GM18517 (cell line): ENCODE measurements around the gene ADAM8.

Source experiments
- ATAC-seq: cut with Tn5 transposase; IDR thresholded peaks from one replicate; pipeline ENCODE4 v1.9.1; 2021; ENCODE audit warnings: mild to moderate bottlenecking, moderate library complexity; ENCODE audit not compliant: unreplicated experiment

The ADAM8 gene

DNA sequence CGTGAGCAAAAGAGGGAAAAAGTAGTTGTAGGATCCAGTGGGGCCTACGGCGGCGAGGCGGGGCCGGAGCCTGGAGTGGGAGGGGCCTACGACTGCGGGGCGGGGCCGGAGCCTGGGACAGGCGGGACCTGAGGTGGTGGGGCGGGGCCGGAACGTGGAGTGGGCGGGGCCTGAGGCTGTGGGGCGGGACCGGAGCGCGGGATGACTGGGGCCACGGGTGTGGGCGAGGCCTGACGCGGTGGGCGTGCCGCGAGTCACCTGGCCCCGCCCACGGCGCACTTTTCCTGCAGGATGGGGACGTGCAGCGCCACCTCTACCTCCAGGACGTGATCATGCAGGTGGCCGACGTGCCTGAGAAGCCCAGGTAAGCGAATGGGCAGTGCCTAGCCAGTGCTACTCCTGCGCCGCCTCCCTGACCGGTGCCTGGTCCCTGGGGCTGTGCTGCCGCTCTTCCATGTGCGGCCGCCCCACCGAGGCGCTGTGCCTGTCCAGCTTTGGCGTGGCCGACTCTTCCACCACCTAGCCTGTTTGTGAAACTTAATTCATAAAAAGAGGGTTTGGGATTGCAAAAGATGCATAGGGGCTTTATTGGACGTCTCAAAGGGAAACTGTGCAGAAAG is 32.5 kb upstream of the ADAM8 start:
- peak; percentile 83 for ATAC-seq

DNA sequence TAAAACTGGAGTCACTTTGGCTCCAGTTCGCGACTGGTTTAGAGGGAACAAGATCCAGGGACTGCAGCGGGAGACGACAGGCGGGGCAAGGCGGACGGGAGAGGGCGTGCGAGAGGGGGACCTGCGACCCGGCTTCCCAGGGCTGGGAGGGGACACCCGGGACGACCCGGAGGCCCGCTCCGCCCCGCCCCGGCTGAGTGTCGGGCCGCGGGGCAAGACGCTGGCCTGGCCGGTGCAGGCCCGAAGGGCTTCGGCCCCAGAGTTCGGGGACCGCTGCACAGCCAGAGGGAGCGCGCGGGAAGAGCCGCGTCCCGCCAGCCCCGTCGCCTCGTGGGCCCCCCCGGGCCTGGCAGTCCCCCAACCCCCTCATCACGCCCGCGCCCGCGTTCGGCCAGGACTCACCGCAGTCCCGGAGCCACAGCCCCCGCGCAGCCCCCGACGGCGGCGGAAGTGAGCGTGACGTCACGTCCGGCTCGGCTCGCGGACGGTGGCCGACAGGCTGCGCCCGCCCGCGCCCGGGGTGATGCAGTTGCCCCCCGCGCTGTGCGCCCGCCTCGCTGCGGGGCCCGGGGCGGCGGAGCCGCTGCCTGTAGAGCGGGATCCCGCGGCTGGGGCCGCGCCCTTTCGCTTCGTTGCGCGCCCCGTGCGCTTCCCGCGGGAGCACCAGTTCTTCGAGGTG is 31.9 kb upstream of the ADAM8 start, which contains the start of the genes TUBGCP2 and ZNF511:
TUBGCP2 (minus strand) TSS at position 452 of the 679 bp plus-strand sequence. CDS start 5,931 bp downstream, outside the sequence.
ZNF511 (plus strand) TSS at position 494 of the 679 bp plus-strand sequence; CDS start at position 524, 30 bp downstream.
- peak; percentile 81 for ATAC-seq

DNA sequence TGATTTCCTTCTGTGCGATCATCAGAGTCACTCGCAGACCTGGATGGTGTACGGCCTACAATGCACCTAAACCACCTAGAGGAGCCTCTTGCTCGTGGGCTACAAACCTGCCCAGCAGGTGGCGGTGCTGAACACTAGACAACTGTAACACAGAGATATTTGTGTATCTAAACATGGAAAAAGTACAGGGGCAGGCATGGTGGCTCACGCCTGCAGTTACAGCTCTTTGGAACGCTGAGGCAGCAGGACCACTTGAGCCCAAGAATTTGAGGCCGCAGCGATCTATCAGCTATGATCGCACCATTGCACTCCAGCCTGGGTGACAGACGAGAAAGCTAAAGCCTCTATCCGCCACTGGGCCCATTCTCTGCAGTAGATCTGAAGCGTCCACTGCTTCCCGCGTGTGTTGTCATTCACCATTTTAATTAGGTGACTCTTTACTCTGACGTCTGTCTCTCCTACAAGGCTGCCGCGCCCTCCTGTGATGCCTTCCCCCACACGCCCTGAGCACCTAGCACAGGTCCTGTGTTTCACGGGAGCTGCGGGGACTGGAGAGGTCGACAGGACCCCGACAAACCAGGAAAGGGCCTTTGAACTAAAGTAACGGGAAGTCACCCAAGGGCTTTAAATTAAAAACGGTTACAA is 31.2 kb upstream of the ADAM8 start:
- ATAC-seq: peak; percentile 39

DNA sequence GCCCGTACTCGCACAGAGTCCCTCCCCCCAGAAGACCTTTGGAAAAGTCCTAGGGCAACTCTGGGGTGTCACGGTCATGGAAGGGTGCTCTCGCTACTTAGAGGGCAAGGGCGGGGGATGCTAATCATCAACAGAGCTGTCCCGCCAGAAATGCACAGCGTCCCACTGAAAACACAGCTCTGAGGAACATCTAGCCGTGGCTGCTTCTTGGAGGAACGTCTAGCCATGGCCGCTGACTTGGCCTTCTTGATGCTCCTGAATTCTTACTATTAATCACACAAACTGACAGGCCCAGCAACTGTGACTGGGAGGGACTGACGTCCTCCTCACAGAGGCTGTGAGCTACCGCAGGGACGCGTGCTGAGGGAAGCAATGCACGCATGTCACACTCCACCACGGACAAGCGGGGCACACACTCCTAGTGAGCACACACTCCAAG is 30.3 kb upstream of the ADAM8 start:
- no peak for ATAC-seq

DNA sequence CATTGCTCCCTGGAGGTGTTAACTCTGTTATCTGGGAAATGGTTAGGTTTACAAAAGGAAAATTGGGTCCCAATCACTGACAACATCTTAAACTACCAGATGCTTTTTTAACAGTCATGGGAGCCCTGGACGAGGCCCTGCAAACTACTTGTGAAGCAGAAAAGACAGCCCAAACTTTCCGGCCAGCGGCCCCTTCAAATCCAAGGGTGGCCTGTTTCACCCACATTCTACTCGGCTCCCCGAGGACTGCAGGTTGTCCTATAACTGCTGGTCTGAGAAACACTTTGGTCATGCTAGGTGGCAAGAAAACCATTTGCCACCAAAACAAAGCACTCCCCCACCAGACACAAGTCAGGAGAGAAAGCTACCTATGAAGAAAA is 29.4 kb upstream of the ADAM8 start:
- no peak for ATAC-seq

DNA sequence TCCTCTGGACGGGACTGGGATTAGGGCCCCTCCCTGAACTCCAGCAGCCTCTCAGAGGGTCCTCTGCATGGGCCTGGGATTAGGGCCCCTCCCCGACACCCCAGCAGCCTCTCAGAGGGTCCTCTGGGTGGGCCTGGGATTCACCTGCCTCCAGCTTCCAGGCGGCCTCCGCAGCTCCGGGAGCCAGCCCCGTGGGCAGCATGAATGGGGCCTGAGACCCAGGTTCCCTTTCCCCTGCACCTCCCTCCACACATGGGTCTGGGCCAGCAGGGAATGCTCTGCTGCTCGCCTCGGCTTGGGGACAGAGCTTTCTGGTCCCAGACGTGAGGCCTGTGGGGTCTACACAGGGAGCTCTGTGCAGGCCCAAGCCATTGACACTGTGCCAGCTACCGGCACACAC is 26.5 kb upstream of the ADAM8 start:
- ATAC-seq: no peak

DNA sequence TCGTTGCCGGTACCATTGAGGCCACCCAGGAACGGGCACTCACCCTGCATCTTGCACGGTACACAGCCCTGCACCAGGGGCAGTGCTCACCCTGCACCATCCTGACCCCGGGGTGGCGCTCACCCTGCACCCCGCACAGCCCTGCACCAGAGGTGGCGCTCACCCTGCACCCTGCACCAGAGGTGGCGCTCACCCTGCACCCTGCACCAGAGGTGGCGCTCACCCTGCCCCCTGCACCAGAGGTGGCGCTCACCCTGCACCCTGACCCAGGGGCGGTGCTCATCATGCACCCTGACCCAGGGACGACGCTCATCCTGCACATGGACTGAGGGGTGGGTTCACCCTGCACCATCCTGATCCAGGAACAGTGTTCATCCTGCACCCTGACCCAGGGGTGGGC is 25.6 kb upstream of the ADAM8 start:
- ATAC-seq: no peak

DNA sequence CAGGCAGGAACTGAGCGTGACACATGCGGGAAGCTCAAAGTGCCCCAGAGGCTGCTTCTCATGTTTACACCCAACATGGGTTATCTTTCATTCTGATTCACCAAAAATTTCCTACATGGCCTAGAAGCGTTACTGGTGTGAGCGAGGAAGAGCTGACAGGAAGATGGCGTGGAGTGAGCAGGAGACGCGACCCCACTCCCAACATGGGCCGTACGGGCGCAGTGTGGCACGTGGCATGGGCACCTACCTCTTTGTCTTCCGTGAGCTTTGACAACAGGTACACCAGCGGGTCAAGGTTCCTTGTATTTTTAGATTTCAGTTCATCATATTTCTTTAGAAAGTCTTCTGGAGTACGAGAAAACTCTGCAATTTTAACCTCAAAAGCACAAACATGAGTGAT is 23.1 kb upstream of the ADAM8 start:
- no peak for ATAC-seq

DNA sequence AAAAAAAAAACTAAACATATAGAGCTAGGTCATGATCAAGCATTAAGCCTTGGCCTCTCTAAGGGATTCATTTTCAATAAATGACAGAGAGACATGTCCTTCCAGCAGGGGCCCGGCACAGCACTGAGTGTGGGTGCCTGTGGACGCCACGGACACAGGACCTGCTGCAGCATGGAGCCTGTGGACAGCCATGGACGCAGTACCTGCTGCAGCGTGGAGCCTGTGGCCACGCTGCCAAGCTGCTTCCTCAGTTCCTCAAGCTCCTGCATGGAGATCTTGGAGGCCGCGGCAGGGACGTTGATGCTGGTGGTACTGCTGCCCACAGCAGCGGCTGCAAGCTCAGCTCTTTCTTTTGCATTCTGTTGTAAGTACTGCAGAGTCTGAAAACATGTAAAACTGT is 22.6 kb upstream of the ADAM8 start:
- no peak for ATAC-seq

DNA sequence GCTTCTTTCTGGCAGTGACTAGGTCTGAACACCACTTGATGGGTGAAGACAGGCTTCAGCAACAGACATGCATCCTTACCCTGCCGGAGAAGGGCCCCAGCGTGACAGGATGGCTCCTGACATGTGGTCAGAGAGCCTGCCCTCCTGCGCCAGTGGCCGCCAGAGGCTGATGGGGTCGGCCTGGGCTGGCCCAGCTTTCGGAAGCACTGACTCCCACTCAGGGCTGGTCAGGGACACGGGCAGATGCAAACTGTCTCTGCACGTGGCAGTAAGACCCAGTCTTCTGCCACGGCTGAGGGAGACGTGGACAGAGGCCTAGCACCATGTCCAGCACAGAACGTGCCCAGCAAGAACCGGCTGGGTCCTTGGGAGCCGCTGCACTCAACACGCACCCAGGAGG is 21.8 kb upstream of the ADAM8 start:
- ATAC-seq: no peak

DNA sequence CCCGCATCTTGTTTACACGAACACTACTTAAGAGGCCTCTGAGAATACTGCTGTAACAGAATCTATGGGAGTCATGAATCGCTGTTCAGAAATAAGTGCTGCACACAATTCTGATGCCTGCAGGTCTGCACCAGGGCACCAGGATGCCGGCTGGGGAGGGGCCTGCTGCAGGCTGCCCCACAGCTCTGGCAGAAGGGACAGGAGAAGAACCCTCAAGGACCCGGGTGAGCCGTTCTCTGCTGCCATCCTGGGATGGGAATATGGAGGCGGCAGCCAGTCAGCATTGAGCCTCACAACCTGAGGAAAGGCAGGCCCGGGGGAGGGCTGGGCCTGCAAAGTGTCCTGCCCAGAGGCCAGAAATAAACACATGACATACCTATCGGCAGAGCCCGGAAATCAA is 20.8 kb upstream of the ADAM8 start:
- ATAC-seq: no peak

DNA sequence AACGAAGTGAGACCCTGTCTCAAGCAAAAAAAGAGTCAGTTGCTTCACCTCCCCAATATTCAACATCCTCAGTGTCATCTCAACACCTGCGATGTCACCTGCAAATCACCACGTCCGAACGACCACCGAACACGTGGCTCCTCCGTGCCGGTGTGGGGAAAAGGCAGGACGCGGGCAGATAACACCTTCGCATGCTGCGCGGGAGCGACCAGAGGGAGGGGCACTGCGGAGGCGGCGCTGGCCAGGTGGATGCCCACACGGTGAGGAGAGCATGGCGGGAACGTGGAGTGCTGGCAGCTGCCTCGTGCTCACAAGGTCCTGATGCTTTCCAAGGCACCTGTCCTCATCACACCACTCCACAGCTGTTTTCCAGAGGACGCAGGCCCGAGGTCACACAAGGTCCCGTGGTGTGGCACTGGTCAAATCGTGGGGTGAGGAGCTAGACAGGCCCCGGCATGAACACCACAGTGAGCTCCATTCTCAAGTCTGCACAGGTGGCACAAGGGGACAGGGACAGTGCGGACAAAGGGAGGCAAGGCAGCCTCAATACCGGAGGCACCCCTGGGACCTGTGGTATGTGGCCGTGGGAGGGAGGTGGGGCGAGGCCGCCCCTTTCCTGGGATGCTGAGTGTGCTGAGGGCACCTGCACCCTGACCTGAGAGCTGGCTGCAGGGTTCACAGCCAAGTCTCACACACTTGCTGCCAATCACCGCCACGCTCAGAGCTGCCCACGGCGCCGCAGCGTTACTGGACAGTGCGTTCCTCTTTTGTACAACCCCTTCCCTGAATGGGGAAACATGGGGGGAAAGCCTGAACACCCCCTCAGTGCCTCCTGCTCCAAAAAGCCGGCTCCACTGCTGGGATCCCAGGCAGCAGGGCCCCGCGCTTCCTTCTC is 19.0 kb upstream of the ADAM8 start:
- no peak for ATAC-seq

DNA sequence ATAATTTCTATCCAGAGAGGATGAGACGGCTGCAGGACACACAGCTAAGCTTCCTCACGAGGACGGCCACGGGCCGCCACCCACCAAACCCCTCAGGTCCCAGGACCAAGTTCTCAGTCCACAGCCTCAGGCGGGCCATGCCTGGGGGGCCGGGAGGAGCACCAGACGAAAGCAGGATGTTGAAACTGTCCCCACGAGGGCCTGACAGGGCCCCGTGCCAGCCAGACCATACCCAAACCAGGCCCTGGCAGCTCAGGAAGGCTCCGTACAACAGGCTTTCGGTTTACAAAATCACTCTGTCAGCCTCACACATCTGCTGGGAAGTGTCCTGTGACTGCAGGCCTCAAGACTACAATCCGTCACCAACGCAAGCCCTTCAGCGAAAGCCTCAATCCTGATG is 17.5 kb upstream of the ADAM8 start:
- no peak for ATAC-seq

DNA sequence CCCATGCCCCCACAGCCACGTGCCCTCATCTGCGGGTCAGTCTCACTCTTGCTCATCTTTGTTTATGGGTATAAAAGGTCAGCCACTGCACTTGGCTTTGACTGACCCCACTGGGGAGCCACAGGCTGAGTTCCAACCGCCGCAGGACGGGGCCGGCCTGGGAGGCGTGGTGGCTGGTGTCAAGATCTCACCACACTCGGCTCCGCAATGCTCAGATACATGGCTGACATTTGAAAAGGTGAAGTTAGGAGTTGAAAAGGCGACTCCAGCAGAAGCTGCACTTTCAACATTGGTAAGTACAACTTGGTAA is 17.1 kb upstream of the ADAM8 start:
- no peak for ATAC-seq

DNA sequence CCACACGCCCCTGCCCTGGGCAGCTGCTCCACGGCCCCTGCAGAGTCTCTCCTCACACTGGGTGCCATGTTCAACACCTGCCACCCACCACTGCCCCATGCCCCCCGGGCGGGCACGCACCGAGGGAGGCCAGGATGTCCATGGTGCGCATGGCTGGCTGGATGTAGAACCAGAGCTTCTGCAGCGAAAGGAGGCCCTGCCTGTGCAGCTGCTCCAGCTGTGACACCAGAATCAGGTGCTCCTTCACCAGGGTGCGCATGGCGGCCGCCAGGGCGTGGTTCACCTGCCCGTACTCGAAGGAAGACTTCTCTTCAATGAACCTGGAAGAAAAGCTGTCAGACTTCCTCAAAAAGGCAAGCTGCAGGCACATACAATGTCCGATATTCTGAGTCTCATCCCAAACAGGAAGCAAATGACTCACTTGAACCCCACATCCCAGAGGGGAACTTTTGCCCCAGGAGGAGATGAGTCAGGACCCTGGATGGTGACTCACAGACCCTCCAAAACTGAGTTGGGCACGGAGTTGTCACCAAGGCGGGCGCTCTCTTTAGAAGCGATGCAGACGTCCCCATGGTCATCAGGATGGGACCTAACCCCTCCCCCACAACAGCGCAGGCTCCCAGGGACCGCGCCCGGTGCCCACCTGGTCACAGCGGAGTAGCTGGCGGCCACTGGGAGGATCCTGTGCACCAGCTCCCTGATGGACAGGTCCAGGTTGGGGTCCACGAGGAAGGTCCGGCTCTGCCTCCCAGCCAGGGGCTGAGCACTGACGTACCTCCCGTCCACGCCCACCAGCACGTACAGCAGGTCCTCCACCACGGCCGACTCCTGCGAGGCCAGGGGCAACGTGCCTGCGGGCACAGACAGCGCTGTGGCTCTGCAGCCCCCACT is 16.5 kb upstream of the ADAM8 start:
- ATAC-seq: no peak

DNA sequence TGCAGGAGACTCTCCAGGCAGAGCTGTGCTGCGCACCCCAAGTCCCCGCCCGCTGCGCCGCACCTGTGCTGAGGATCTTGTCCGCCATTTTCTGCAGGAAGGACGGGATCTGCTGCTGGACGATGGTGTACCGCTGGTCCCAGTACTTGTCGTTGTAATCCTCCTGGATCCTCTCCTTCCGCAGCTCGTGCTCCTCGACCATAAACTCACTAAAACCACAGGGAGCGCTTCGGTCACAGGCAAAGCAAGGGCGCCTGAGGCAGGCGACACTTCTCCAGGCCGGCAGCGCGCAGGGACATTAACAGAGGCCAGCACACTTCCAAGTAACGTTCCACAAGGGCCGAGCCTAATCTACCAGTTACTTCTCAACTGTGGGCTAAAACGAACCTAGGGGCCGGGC is 13.1 kb upstream of the ADAM8 start:
- ATAC-seq: no peak

DNA sequence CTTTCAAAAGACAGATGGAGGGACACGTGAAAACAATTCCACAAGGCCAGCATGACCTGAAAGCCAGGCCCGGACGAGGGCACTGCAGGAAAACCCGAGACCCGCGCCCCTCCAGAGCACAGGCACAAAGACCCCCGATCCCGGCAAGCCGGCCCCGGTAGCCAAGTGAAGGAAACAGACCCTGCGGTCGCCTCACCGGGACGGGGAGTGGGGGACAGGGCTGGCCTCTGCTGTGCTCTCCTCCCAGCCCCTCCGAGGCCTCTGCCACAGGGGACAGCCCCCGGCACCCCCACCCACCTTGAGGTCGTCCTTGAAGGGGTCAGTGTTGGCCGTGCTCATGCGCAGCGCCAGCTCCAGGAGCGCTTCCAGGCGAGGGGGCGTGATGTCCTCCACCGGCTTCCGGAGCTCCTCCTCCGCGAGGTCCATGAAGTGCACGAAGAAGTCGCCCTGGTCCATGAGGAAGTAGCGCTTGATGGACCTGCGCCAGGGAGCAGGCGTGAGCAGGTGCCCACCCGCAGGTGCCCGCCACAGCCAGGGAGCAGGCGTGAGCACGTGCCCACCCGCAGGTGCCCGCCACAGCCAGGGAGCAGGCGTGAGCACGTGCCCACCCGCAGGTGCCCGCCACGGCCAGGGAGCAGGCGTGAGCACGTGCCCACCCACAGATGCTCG is 11.3 kb upstream of the ADAM8 start:
- ATAC-seq: no peak

DNA sequence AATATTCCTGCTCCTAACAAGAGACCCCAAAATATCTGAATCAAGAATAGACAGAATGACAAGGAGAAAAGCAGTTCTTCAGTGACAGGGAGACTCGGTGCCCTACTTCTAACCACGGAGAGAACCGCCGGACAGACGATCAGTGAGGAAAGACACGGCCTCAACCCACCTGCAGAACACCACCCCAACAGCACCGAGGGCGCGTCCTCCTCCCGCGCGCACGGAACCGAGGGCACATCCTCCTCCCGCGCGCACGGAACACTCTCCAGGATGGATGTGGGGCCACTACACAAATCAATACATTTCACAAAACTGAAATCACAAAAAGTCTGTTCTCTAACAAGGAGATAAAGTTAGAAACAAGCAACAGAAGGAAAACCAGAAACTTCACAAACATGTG is 9.7 kb upstream of the ADAM8 start:
- no peak for ATAC-seq

DNA sequence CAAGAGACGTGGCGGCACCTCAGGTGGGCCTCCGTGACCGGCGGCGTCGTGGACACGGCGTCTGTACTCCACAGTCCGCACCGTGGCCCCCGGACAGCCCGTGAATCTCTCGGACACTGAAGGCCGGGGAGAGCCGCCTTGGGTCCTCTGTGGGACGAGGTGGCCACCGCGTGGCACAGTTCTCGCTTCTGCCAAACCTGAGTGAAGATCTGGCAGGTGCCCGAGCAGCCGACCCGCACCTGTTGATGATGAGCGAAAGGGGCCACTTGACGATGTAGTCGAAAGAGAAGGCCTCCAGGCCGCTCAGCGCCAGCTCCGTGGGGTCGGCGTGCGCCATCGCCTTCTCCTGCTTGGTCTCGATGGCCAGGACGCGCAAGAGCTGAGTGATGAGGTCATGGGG is 8.5 kb upstream of the ADAM8 start:
- no peak for ATAC-seq

DNA sequence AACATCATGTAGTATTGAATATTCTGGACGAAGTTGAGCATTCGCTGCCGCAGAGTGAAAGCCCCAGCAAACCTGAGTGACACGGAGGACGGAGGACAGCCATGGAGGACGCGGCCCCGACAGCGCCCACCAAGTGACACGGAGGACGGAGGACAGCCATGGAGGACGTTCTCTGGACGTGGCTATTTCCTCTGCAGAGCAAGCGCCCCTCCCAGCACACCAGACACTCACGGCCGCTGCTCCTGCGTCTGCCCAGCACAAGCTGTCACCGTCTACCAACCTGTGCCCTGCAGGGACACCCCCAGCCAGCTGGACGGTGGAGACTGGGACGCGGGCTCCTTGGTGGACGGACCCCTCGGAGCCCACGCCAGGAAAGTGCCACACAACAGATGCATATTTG is 7.3 kb upstream of the ADAM8 start:
- no peak for ATAC-seq
